IMR-90 (cell line): ENCODE measurements around the gene COL4A5. TPM values are rescaled to one million over a fixed set of nuclear protein-coding genes. Genes with fewer than 3 reads are reported as not detected.

Experiments
- ATAC-seq: fragments of 200-7000 bp; cut with Tn5 transposase; 2 replicates; pipeline ENCODE4 v1.9.1; 2020; ENCODE audit warnings: low read depth, mild to moderate bottlenecking, moderate library complexity
- BruUV-seq: library from RNA; stranded (reverse); fragments of 400-500 nt; replicated peaks from 2 replicates; lab custom pipeline; 2021; lab: Mats Ljungman, UMichigan
- CTCF ChIA-PET: fragments of 300-600 bp; formaldehyde crosslinking; extraction: SDS; loops from one replicate; lab custom pipeline; 2021; ENCODE audit warnings: antibody characterized with exemption; lab: Yijun Ruan, JAX
- POLR2A ChIA-PET: fragments of 300-600 bp; sonication (Branson Sonifier 250); formaldehyde crosslinking; loops from one replicate; lab custom pipeline; 2022; ENCODE audit warnings: antibody characterized with exemption; ENCODE audit not compliant: unreplicated experiment; lab: Charles Lee
- DNase-seq: peaks from one replicate; pipeline ENCODE4 v3.0.0; 2013
- H2AFZ ChIP-seq: replicated peaks from 2 replicates; pipeline ENCODE3; 2013; ENCODE audit warnings: low read length, mild to moderate bottlenecking; ENCODE audit not compliant: poor library complexity
- H2AK5ac ChIP-seq: 2 replicates; pipeline ENCODE4 v1.6.1; 2013; ENCODE audit warnings: low read depth, low read length, inconsistent platforms
- H2AK9ac ChIP-seq: replicated peaks from 2 replicates; pipeline ENCODE3; 2013; ENCODE audit warnings: mild to moderate bottlenecking, low read depth, low read length, moderate library complexity; ENCODE audit not compliant: poor library complexity
- H2BK120ac ChIP-seq: 2 replicates; pipeline ENCODE4 v1.6.1; 2013; ENCODE audit warnings: low read depth, low read length, inconsistent platforms
- H2BK15ac ChIP-seq: 3 replicates; pipeline ENCODE4 v1.6.1; 2013; ENCODE audit warnings: low read depth, low read length, inconsistent platforms
- H2BK20ac ChIP-seq: 2 replicates; pipeline ENCODE4 v1.6.1; 2013; ENCODE audit warnings: low read depth, mild to moderate bottlenecking, inconsistent platforms, low read length, moderate library complexity
- H2BK5ac ChIP-seq: 2 replicates; pipeline ENCODE4 v1.6.1; 2013; ENCODE audit warnings: mild to moderate bottlenecking, low read depth, low read length, inconsistent platforms; ENCODE audit not compliant: poor library complexity, severe bottlenecking
- H3K14ac ChIP-seq: replicated peaks from 2 replicates; pipeline ENCODE4 v1.6.1; 2013; ENCODE audit warnings: low read depth, low read length, inconsistent platforms
- H3K18ac ChIP-seq: 2 replicates; pipeline ENCODE4 v1.6.1; 2013; ENCODE audit warnings: low read depth, low read length, control low read depth
- H3K23ac ChIP-seq: 2 replicates; pipeline ENCODE4 v1.6.1; 2013; ENCODE audit warnings: low read depth, low read length, inconsistent platforms
- H3K27ac ChIP-seq: 2 replicates; pipeline ENCODE4 v1.5.1; 2013; ENCODE audit warnings: mild to moderate bottlenecking, control low read depth, low read length; ENCODE audit not compliant: insufficient read depth
- H3K27me3 ChIP-seq: 2 replicates; pipeline ENCODE4 v1.6.1; 2013; ENCODE audit warnings: low read length; ENCODE audit not compliant: control insufficient read depth, insufficient read depth
- H3K36me3 ChIP-seq: 2 replicates; pipeline ENCODE4 v1.6.1; 2013; ENCODE audit warnings: low read length, mixed read lengths; ENCODE audit not compliant: control insufficient read depth, insufficient read depth
- H3K4ac ChIP-seq: 2 replicates; pipeline ENCODE4 v1.6.1; 2013; ENCODE audit warnings: low read depth, low read length, inconsistent platforms
- H3K4me1 ChIP-seq: 2 replicates; pipeline ENCODE4 v1.6.1; 2013; ENCODE audit warnings: low read length, mixed read lengths; ENCODE audit not compliant: control insufficient read depth, insufficient read depth
- H3K4me2 ChIP-seq: 2 replicates; pipeline ENCODE4 v1.6.1; 2013; ENCODE audit warnings: low read depth, mild to moderate bottlenecking, control low read depth, low read length, moderate library complexity
- H3K4me3 ChIP-seq: 2 replicates; pipeline ENCODE4 v1.5.1; 2013; ENCODE audit warnings: low read depth, mild to moderate bottlenecking, control low read depth, low read length, moderate library complexity; ENCODE audit not compliant: insufficient read depth
- H3K56ac ChIP-seq: 2 replicates; pipeline ENCODE4 v1.6.1; 2013; ENCODE audit warnings: low read length, inconsistent platforms; ENCODE audit not compliant: insufficient read depth; ENCODE audit errors: extremely low read depth
- H3K79me1 ChIP-seq, 2 experiments: 2 replicates each; pipeline ENCODE4 v1.6.1; 2013; ENCODE audit warnings: low read length in 2 of 2, inconsistent platforms in 1 of 2, low read depth in 1 of 2
- H3K9ac ChIP-seq: 2 replicates; pipeline ENCODE4 v1.6.1; 2013; ENCODE audit warnings: low read depth, low read length, control low read depth
- H3K9me1 ChIP-seq: 2 replicates; pipeline ENCODE4 v1.6.1; 2013; ENCODE audit warnings: low read length, inconsistent platforms; ENCODE audit not compliant: insufficient read depth
- H3K9me3 ChIP-seq: 2 replicates; pipeline ENCODE4 v1.6.1; 2013; ENCODE audit warnings: low read length; ENCODE audit not compliant: control insufficient read depth, insufficient read depth
- H4K20me1 ChIP-seq: 2 replicates; pipeline ENCODE4 v1.6.1; 2013; ENCODE audit warnings: low read length, inconsistent platforms; ENCODE audit not compliant: insufficient read depth
- H4K5ac ChIP-seq: 2 replicates; pipeline ENCODE4 v1.6.1; 2013; ENCODE audit warnings: mild to moderate bottlenecking, low read depth, low read length, control low read depth
- H4K8ac ChIP-seq, 2 experiments: 2 replicates each; pipeline ENCODE4 v1.6.1; 2013; ENCODE audit warnings: low read depth in 2 of 2, low read length in 2 of 2, control low read depth in 1 of 2, inconsistent platforms in 1 of 2
- H4K91ac ChIP-seq: 2 replicates; pipeline ENCODE4 v1.6.1; 2013; ENCODE audit warnings: low read depth, low read length, inconsistent platforms; ENCODE audit not compliant: insufficient read depth
- CEBPB ChIP-seq: IDR thresholded peaks from 2 replicates; pipeline ENCODE4 v1.6.1; 2012; ENCODE audit warnings: low read depth, low read length, improper control_type of control experiment
- ELK1 ChIP-seq: fragments of 150-350 bp; IDR thresholded peaks from 2 replicates; pipeline ENCODE4 v1.6.1; 2016; ENCODE audit warnings: low read depth, mild to moderate bottlenecking, low read length, moderate library complexity, borderline replicate concordance
- FOS ChIP-seq: fragments of 150-350 bp; IDR thresholded peaks from 2 replicates; pipeline ENCODE4 v1.6.1; 2016; ENCODE audit warnings: low read depth, low read length
- MAFK ChIP-seq: IDR thresholded peaks from 2 replicates; pipeline ENCODE4 v1.6.1; 2012; ENCODE audit warnings: low read depth, low read length, improper control_type of control experiment
- MAZ ChIP-seq: IDR thresholded peaks from 2 replicates; pipeline ENCODE4 v1.6.1; 2012; ENCODE audit warnings: low read depth, mild to moderate bottlenecking, low read length, improper control_type of control experiment, moderate library complexity, borderline replicate concordance
- NFE2L2 ChIP-seq: fragments of 150-350 bp; IDR thresholded peaks from 2 replicates; pipeline ENCODE4 v1.6.1; 2016; ENCODE audit warnings: low read depth, mild to moderate bottlenecking, low read length
- POLR2A ChIP-seq: IDR thresholded peaks from 2 replicates; pipeline ENCODE4 v1.6.1; 2012; ENCODE audit warnings: mild to moderate bottlenecking, low read depth, low read length
- RAD21 ChIP-seq: IDR thresholded peaks from 2 replicates; pipeline ENCODE4 v1.6.1; 2012; ENCODE audit warnings: low read length, improper control_type of control experiment
- RFX5 ChIP-seq: IDR thresholded peaks from 2 replicates; pipeline ENCODE4 v1.8.0; 2012; ENCODE audit warnings: low read depth, mild to moderate bottlenecking, low read length, moderate library complexity
- SMC3 ChIP-seq: fragments of 150-350 bp; IDR thresholded peaks from 2 replicates; pipeline ENCODE4 v1.6.1; 2016; ENCODE audit warnings: low read depth, mild to moderate bottlenecking, antibody characterized with exemption, low read length, moderate library complexity
- WGBS, 2 experiments: methylation state at CpG; one replicate each; pipeline versions ENCODE4 v1.1.5 to v1.1.7; 2013; ENCODE audit warnings: missing lambda C conversion rate in 2 of 2; ENCODE audit not compliant: insufficient read length in 1 of 2; ENCODE audit errors: extremely low coverage in 2 of 2; 5-methylcytosine and 5-hydroxymethylcytosine counted together
- dilution Hi-C: fragments of 300-500 bp; cut with HindIII; formaldehyde crosslinking; loops from one replicate; pipeline ENCODE4 v1.14.3; 2018; ENCODE audit warnings: low sequenced_read_pairs; ENCODE audit not compliant: unreplicated experiment
- in situ Hi-C: fragments of 300-500 bp; cut with MboI; formaldehyde crosslinking; loops from 3 replicates; pipeline ENCODE4 v1.14.3; 2019; ENCODE audit warnings: low sequenced_read_pairs, inconsistent platforms, mixed read lengths
- intact Hi-C: fragments of 100-400 bp; cut with micrococcal nuclease; formaldehyde crosslinking; loops from 2 replicates; pipeline ENCODE4 v1.10.0; 2022
- polyA plus RNA-seq, 3 experiments: library from polyadenylated mRNA; depleted of rRNA; stranded (reverse); fragments of >200 nt; gene quantifications; 2 replicates each; pipeline ENCODE4 v1.2.3, GENCODE V29; 2012; ENCODE audit warnings: low replicate concordance in 1 of 3
- total RNA-seq: library from RNA; depleted of rRNA; stranded (reverse); fragments of >200 nt; gene quantifications from 2 replicates; pipeline ENCODE4 v1.2.3, GENCODE V29; 2012
- TF ChIP-seq, protein P1 (sequence below): fragments of 150-350 bp; IDR thresholded peaks from 2 replicates; pipeline ENCODE4 v1.6.1; 2017; ENCODE audit warnings: mild to moderate bottlenecking, antibody characterized with exemption, low read length, low read depth

COL4A5 gene
- total and polyA plus RNA-seq, 2 of the 4 experiments (the other 2 are of a cell fraction): 16.3 to 26.6 TPM

- no peak overlapping the region for H4K91ac ChIP-seq
- no peak overlapping the region for H3K23ac ChIP-seq
- H3K9me3 ChIP-seq: no peaks in the 10 kb centered on the region
- H3K9ac ChIP-seq: no peak overlapping the region
- H3K4me2 ChIP-seq: no peak overlapping the region
- H3K4me3 ChIP-seq: no peak overlapping the region
- no peak for TF ChIP-seq MAFK
- TF ChIP-seq, protein P1, sequence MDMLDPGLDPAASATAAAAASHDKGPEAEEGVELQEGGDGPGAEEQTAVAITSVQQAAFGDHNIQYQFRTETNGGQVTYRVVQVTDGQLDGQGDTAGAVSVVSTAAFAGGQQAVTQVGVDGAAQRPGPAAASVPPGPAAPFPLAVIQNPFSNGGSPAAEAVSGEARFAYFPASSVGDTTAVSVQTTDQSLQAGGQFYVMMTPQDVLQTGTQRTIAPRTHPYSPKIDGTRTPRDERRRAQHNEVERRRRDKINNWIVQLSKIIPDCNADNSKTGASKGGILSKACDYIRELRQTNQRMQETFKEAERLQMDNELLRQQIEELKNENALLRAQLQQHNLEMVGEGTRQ: no peak
- no peak for TF ChIP-seq RFX5
- no peak for TF ChIP-seq MAZ
- no peak for TF ChIP-seq POLR2A
- TF ChIP-seq FOS: no peak
- no peak for TF ChIP-seq NFE2L2
- no peak for TF ChIP-seq SMC3
- TF ChIP-seq ELK1: no peak
- no peak for TF ChIP-seq RAD21
- no peak for TF ChIP-seq CEBPB
- H3K14ac ChIP-seq: no peak overlapping the region
- no TSS peak for BruUV-seq
- H2AK9ac ChIP-seq: no peak overlapping the region
- no peak overlapping the region for H4K5ac ChIP-seq
- no peaks in the 10 kb centered on the region for H3K79me1 ChIP-seq
- H2BK5ac ChIP-seq: no peak overlapping the region
- H3K18ac ChIP-seq: no peak overlapping the region
- H2AK5ac ChIP-seq: no peak overlapping the region
- H2AFZ ChIP-seq: no peak overlapping the region
- H2BK20ac ChIP-seq: no peak overlapping the region
- H2BK15ac ChIP-seq: no peak overlapping the region
- intact Hi-C loops: no loop called here
- H3K27ac ChIP-seq: no peak overlapping the region
- H4K20me1 ChIP-seq: no peaks in the 10 kb centered on the region
- DNase-seq (peak; percentile 8), ATAC-seq (no peak)
- peaks cover 7% of the 10 kb centered on the region for H3K36me3 ChIP-seq
- WGBS, 2 experiments: 100% methylated on average over 1 of the region's 3 CpGs; no CpG with 5 or more reads in 1 of the 2 experiments
- no peak overlapping the region for H2BK120ac ChIP-seq
- no peaks in the 10 kb centered on the region for H3K9me1 ChIP-seq
- in situ Hi-C loops: no loop called here
- H3K4me1 ChIP-seq: no peaks in the 10 kb centered on the region
- POLR2A ChIA-PET: no interaction called here
- H3K4ac ChIP-seq: no peak overlapping the region
- H4K8ac ChIP-seq: no peak overlapping the region
- H3K56ac ChIP-seq: no peak overlapping the region
- dilution Hi-C loops: no loop called here
- CTCF ChIA-PET: no interaction called here
- no peaks in the 10 kb centered on the region for H3K27me3 ChIP-seq
These were observed 150.9 kb downstream of the COL4A5 start for GRCh38 chrX:108590496-108590895.
